Duodenal mucosa (tissue), 2 donors: ENCODE data around the gene MS4A2.
"Not testable (repeated sequence)": the region's sequence is repeated elsewhere in the genome, so short reads cannot be mapped to it uniquely, and the experiment has no call there.

ENCODE experiments used
- H3K27ac ChIP-seq: one replicate; pipeline ENCODE4 v1.7.0; 2013; ENCODE audit warnings: low read depth, low read length
- H3K27me3 ChIP-seq, 2 donors: one replicate each; pipeline ENCODE4 v1.7.0; 2013; ENCODE audit warnings: low read length in 2 of 2, control low read depth in 1 of 2; ENCODE audit not compliant: insufficient read depth in 2 of 2, control insufficient read depth in 1 of 2
- H3K36me3 ChIP-seq, 2 donors: one replicate each; pipeline ENCODE4 v1.7.0; 2013; ENCODE audit warnings: low read length in 2 of 2, control low read depth in 1 of 2; ENCODE audit not compliant: insufficient read depth in 2 of 2, control insufficient read depth in 1 of 2
- H3K4me1 ChIP-seq, 2 donors: one replicate each; pipeline ENCODE4 v1.7.0; 2013; ENCODE audit warnings: low read length in 2 of 2, control low read depth in 1 of 2; ENCODE audit not compliant: insufficient read depth in 2 of 2, control insufficient read depth in 1 of 2
- H3K4me3 ChIP-seq, 2 donors: one replicate each; pipeline ENCODE4 v1.7.0; 2013; ENCODE audit warnings: low read length in 2 of 2, low read depth in 1 of 2
- H3K9ac ChIP-seq, 2 donors: one replicate each; pipeline ENCODE4 v1.7.0; 2013; ENCODE audit warnings: low read length in 2 of 2, low read depth in 1 of 2
- H3K9me3 ChIP-seq, 2 donors: one replicate each; pipeline ENCODE4 v1.7.0; 2013; ENCODE audit warnings: low read length in 2 of 2, control low read depth in 1 of 2; ENCODE audit not compliant: control insufficient read depth in 1 of 2

MS4A2 gene

GRCh38 chr11:60122414-60123036, 34.1 kb downstream of the MS4A2 start:
- Histone ChIP-seq H3K27me3 (no peaks in the 10 kb centered on the region), H3K4me1 (peaks cover 0 to 6% of the 10 kb centered on the region in 2 donors), H3K27ac (no peak overlapping the region), H3K9ac (no peak overlapping the region), H3K4me3 (no peak overlapping the region), H3K36me3 (no peaks in the 10 kb centered on the region), H3K9me3 (no peaks in the 10 kb centered on the region)

GRCh38 chr11:60124802-60125432, 36.5 kb downstream of the MS4A2 start:
- H3K9me3 ChIP-seq, result no peaks in the 10 kb centered on the region
- no peak overlapping the region for H3K4me3 ChIP-seq
- H3K36me3 ChIP-seq, result no peaks in the 10 kb centered on the region
- no peak overlapping the region for H3K27ac ChIP-seq
- H3K27me3 ChIP-seq, result no peaks in the 10 kb centered on the region
- peaks cover 0 to 6% of the 10 kb centered on the region in 2 donors for H3K4me1 ChIP-seq
- H3K9ac ChIP-seq, result no peak overlapping the region

- no peak overlapping the region for H3K9ac ChIP-seq
- H3K4me1 ChIP-seq, result peaks cover 0 to 6% of the 10 kb centered on the region in 2 donors
- no peaks in the 10 kb centered on the region for H3K36me3 ChIP-seq
- no peaks in the 10 kb centered on the region for H3K9me3 ChIP-seq
- no peak overlapping the region for H3K4me3 ChIP-seq
- no peaks in the 10 kb centered on the region for H3K27me3 ChIP-seq
- H3K27ac ChIP-seq, result no peak overlapping the region
Observed at GRCh38 chr11:60125956-60126585, 37.6 kb downstream of the MS4A2 start.

- no peak overlapping the region for H3K9ac ChIP-seq
- H3K4me3 ChIP-seq, result no peak overlapping the region
- peaks cover 0 to 6% of the 10 kb centered on the region in 2 donors for H3K4me1 ChIP-seq
- no peaks in the 10 kb centered on the region for H3K9me3 ChIP-seq
- H3K27me3 ChIP-seq, result no peaks in the 10 kb centered on the region
- no peak overlapping the region for H3K27ac ChIP-seq
- no peaks in the 10 kb centered on the region for H3K36me3 ChIP-seq
Observed at GRCh38 chr11:60127311-60127811, 38.9 kb downstream of the MS4A2 start.

- Histone ChIP-seq H3K4me3 (no peak overlapping the region), H3K27ac (no peak overlapping the region), H3K4me1 (peaks cover 0 to 6% of the 10 kb centered on the region in 2 donors), H3K9ac (no peak overlapping the region), H3K9me3 (no peaks in the 10 kb centered on the region), H3K27me3 (no peaks in the 10 kb centered on the region), H3K36me3 (no peaks in the 10 kb centered on the region)
Observed at GRCh38 chr11:60128376-60128775, 39.9 kb downstream of the MS4A2 start.

- not testable (repeated sequence) for H3K9me3 ChIP-seq, H3K9ac ChIP-seq, H3K36me3 ChIP-seq, H3K4me1 ChIP-seq, H3K4me3 ChIP-seq, H3K27me3 ChIP-seq, H3K27ac ChIP-seq
Observed at GRCh38 chr11:60128866-60129265, 40.4 kb downstream of the MS4A2 start.

GRCh38 chr11:60129853-60130252, 41.4 kb downstream of the MS4A2 start:
- H3K9ac ChIP-seq, result no peak overlapping the region
- H3K4me1 ChIP-seq, result peaks cover 0 to 6% of the 10 kb centered on the region in 2 donors
- no peak overlapping the region for H3K4me3 ChIP-seq
- no peaks in the 10 kb centered on the region for H3K27me3 ChIP-seq
- H3K36me3 ChIP-seq, result no peaks in the 10 kb centered on the region
- H3K9me3 ChIP-seq, result no peaks in the 10 kb centered on the region
- no peak overlapping the region for H3K27ac ChIP-seq

GRCh38 chr11:60130496-60130895, 42.0 kb downstream of the MS4A2 start:
- Histone ChIP-seq H3K36me3 (no peaks in the 10 kb centered on the region), H3K9me3 (no peaks in the 10 kb centered on the region), H3K4me3 (no peak overlapping the region)

GRCh38 chr11:60131912-60132311, 43.4 kb downstream of the MS4A2 start:
- Histone ChIP-seq H3K4me1 (no peaks in the 10 kb centered on the region), H3K9ac (no peak overlapping the region), H3K9me3 (no peaks in the 10 kb centered on the region), H3K27me3 (no peaks in the 10 kb centered on the region), H3K4me3 (no peak overlapping the region), H3K36me3 (no peaks in the 10 kb centered on the region), H3K27ac (no peak overlapping the region)

More at GRCh38 chr11:60130496-60130895, 42.0 kb downstream of the MS4A2 start:
- Histone ChIP-seq H3K4me1 (peaks cover 0 to 6% of the 10 kb centered on the region in 2 donors), H3K27ac (no peak overlapping the region), H3K27me3 (no peaks in the 10 kb centered on the region), H3K9ac (no peak overlapping the region)

GRCh38 chr11:60133917-60134316, 45.5 kb downstream of the MS4A2 start:
- no peak overlapping the region for H3K4me3 ChIP-seq
- no peak overlapping the region for H3K9ac ChIP-seq
- no peak overlapping the region for H3K27ac ChIP-seq
- H3K9me3 ChIP-seq, result no peaks in the 10 kb centered on the region
- no peaks in the 10 kb centered on the region for H3K27me3 ChIP-seq
- H3K4me1 ChIP-seq, result no peaks in the 10 kb centered on the region
- H3K36me3 ChIP-seq, result no peaks in the 10 kb centered on the region
